DOHH2 (cell line): ENCODE data around the gene BMERB1.

ENCODE experiments used
- EZH2phosphoT487 ChIP-seq: fragments of 200-600 bp; sonication (generic); IDR thresholded peaks from 2 replicates; pipeline ENCODE4 v1.6.1; 2017; ENCODE audit warnings: borderline replicate concordance, mild to moderate bottlenecking, antibody characterized with exemption, low read length, moderate library complexity, mixed read lengths
- TF ChIP-seq, protein P1 (sequence below): fragments of 200-600 bp; sonication (generic); IDR thresholded peaks from one replicate; pipeline ENCODE4 v1.5.1; 2014; ENCODE audit warnings: antibody characterized with exemption, mild to moderate bottlenecking, low read depth, low read length; ENCODE audit not compliant: poor library complexity, severe bottlenecking

DNA sequence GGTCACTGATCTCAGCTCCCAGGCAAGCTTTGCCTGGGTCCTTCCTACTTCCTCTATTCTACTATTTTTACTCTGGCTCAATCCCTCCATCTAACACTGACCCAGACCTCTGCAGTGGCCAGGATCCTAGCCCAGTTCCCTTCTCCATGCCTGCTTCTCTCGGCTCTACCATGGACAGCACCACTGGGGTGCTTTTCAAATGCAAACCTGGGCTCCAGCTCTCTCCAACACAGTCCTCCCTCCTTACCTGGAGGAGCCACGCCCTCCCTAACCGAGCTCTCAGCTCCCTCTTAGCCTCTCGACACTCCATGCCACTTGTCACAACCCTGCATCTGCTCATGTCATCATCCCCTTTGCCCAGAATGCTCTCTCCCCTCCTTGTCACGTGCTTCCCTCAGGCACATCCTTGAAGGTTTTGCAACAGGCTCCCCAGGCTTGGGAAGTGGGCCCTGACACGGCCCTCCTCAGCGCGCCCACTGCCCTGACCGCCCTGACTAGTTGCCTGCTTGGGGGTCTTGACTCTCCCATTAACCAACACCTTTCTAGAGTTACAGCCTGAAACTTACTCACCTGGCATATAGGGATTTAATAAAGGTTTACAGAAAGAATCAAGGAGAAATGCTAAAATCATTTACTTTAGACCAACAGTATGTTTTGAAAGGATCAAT is 167.0 kb downstream of the BMERB1 start:
- TF ChIP-seq, protein P1, sequence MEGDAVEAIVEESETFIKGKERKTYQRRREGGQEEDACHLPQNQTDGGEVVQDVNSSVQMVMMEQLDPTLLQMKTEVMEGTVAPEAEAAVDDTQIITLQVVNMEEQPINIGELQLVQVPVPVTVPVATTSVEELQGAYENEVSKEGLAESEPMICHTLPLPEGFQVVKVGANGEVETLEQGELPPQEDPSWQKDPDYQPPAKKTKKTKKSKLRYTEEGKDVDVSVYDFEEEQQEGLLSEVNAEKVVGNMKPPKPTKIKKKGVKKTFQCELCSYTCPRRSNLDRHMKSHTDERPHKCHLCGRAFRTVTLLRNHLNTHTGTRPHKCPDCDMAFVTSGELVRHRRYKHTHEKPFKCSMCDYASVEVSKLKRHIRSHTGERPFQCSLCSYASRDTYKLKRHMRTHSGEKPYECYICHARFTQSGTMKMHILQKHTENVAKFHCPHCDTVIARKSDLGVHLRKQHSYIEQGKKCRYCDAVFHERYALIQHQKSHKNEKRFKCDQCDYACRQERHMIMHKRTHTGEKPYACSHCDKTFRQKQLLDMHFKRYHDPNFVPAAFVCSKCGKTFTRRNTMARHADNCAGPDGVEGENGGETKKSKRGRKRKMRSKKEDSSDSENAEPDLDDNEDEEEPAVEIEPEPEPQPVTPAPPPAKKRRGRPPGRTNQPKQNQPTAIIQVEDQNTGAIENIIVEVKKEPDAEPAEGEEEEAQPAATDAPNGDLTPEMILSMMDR, result no peak
- TF ChIP-seq EZH2phosphoT487, result no peak
